ENCODE data around the gene LRRC27.

LRRC27 gene

GRCh38 chr10:132392811-132393694 is 61.1 kb downstream of the LRRC27 start:
- FAIRE-seq, result no peak

- no peak for FAIRE-seq
Observed at GRCh38 chr10:132393695-132394181, 61.7 kb downstream of the LRRC27 start.

GRCh38 chr10:132394201-132394811 is 62.3 kb downstream of the LRRC27 start:
- FAIRE-seq, result no peak

- no peak for FAIRE-seq
Observed at GRCh38 chr10:132394936-132395703, 63.1 kb downstream of the LRRC27 start.

- FAIRE-seq, result no peak
Observed at GRCh38 chr10:132395704-132396493, 63.9 kb downstream of the LRRC27 start.

GRCh38 chr10:132396494-132397035 is 64.6 kb downstream of the LRRC27 start:
- FAIRE-seq, result no peak

GRCh38 chr10:132397036-132397541 is 65.1 kb downstream of the LRRC27 start, which contains the start of gene PWWP2B:
TSS of gene PWWP2B (plus strand) at chr10:132397200. CDS start at chr10:132397227, 27 bp downstream.
- FAIRE-seq, result no peak

GRCh38 chr10:132397671-132398565 is 65.9 kb downstream of the LRRC27 start:
- no peak for FAIRE-seq

GRCh38 chr10:132398566-132398991 is 66.6 kb downstream of the LRRC27 start:
- no peak for FAIRE-seq

- FAIRE-seq, result no peak
Observed at GRCh38 chr10:132399117-132400035, 67.4 kb downstream of the LRRC27 start.

GRCh38 chr10:132400041-132400546 is 68.1 kb downstream of the LRRC27 start:
- FAIRE-seq, result no peak

- FAIRE-seq, result no peak
Observed at GRCh38 chr10:132400547-132401151, 68.7 kb downstream of the LRRC27 start.

- no peak for FAIRE-seq
Observed at GRCh38 chr10:132401401-132402118, 69.6 kb downstream of the LRRC27 start.

- no peak for FAIRE-seq
Observed at GRCh38 chr10:132402781-132403241, 70.8 kb downstream of the LRRC27 start.

GRCh38 chr10:132403511-132404168 is 71.6 kb downstream of the LRRC27 start:
- no peak for FAIRE-seq

GRCh38 chr10:132404169-132404880 is 72.3 kb downstream of the LRRC27 start:
- FAIRE-seq, result no peak

Data from islet of Langerhans (tissue), 1 donor.